PC-3 (cell line): ENCODE measurements around the gene DUSP21. TPM values are rescaled to one million over a fixed set of nuclear protein-coding genes. Genes with fewer than 3 reads are reported as not detected.

Source experiments
- ATAC-seq: fragments of 200-7000 bp; cut with Tn5 transposase; 2 replicates; pipeline ENCODE4 v1.9.1; 2020; ENCODE audit warnings: mild to moderate bottlenecking, moderate library complexity
- BruUV-seq: library from RNA; stranded (reverse); fragments of 400-500 nt; replicated peaks from 2 replicates; lab custom pipeline; 2021; lab: Mats Ljungman, UMichigan
- CTCF ChIA-PET: fragments of 300-600 bp; sonication (Branson Sonifier 250); formaldehyde crosslinking; loops from one replicate; lab custom pipeline; 2022; ENCODE audit warnings: antibody characterized with exemption; lab: Charles Lee
- POLR2A ChIA-PET: fragments of 300-600 bp; sonication (Branson Sonifier 250); formaldehyde crosslinking; loops from one replicate; lab custom pipeline; 2022; ENCODE audit warnings: antibody characterized with exemption; ENCODE audit not compliant: unreplicated experiment; lab: Charles Lee
- DNase-seq: peaks from one replicate; pipeline ENCODE4 v3.0.0-alpha.2; 2015
- H2AFZ ChIP-seq: fragments of 300-600 bp; sonication (generic); 2 replicates; pipeline ENCODE4 v1.6.0; 2016; ENCODE audit warnings: antibody characterized with exemption, low read length
- H3F3A ChIP-seq: fragments of 300-600 bp; sonication (generic); one replicate; pipeline ENCODE4 v1.6.0; 2017; ENCODE audit warnings: antibody characterized with exemption, low read length, control low read depth, mild to moderate bottlenecking; ENCODE audit not compliant: unreplicated experiment
- H3K27ac ChIP-seq: fragments of 300-600 bp; sonication (generic); 2 replicates; pipeline ENCODE4 v1.5.1; 2016; ENCODE audit warnings: mild to moderate bottlenecking, low read length
- H3K27me3 ChIP-seq: fragments of 300-600 bp; sonication (generic); 2 replicates; pipeline ENCODE4 v1.6.1; 2016; ENCODE audit warnings: low read length, mixed read lengths
- H3K36me3 ChIP-seq: fragments of 300-600 bp; sonication (generic); 2 replicates; pipeline ENCODE4 v1.6.1; 2016; ENCODE audit warnings: low read depth, mixed run types, low read length, mixed read lengths
- H3K4me1 ChIP-seq: fragments of 300-600 bp; sonication (generic); 2 replicates; pipeline ENCODE4 v1.5.1; 2016; ENCODE audit warnings: low read length; ENCODE audit not compliant: insufficient read depth
- H3K4me2 ChIP-seq: fragments of 300-600 bp; sonication (generic); 2 replicates; pipeline ENCODE4 v1.6.0; 2016; ENCODE audit warnings: low read length
- H3K4me3 ChIP-seq: fragments of 300-600 bp; sonication (generic); 2 replicates; pipeline ENCODE4 v1.5.1; 2016; ENCODE audit warnings: mild to moderate bottlenecking, low read length, mixed read lengths
- H3K79me2 ChIP-seq: fragments of 300-600 bp; sonication (generic); 2 replicates; pipeline ENCODE4 v1.6.1; 2017; ENCODE audit warnings: low read length, mixed read lengths
- H3K9ac ChIP-seq: fragments of 300-600 bp; sonication (generic); 2 replicates; pipeline ENCODE4 v1.6.0; 2016; ENCODE audit warnings: mild to moderate bottlenecking, low read length
- H3K9me2 ChIP-seq: fragments of 300-600 bp; sonication (generic); replicated peaks from 2 replicates; pipeline ENCODE4 v1.6.1; 2016; ENCODE audit warnings: mixed run types, low read length, mixed read lengths
- H3K9me3 ChIP-seq: fragments of 300-600 bp; sonication (generic); 2 replicates; pipeline ENCODE4 v1.6.1; 2016; ENCODE audit warnings: low read length, mixed read lengths
- H4K20me1 ChIP-seq: fragments of 300-600 bp; sonication (generic); 2 replicates; pipeline ENCODE4 v1.6.1; 2016; ENCODE audit warnings: low read length, mixed read lengths
- CTCF ChIP-seq: fragments of 300-600 bp; sonication (generic); conservative IDR thresholded peaks from 2 replicates; pipeline ENCODE4 v1.5.1; 2017; ENCODE audit warnings: antibody characterized with exemption, low read depth, mild to moderate bottlenecking, low read length
- EZH2 ChIP-seq: fragments of 300-600 bp; sonication (generic); IDR thresholded peaks from one replicate; pipeline ENCODE4 v1.6.1; 2017; ENCODE audit warnings: antibody characterized with exemption, mild to moderate bottlenecking, low read length; ENCODE audit not compliant: unreplicated experiment
- EZH2phosphoT487 ChIP-seq: fragments of 300-600 bp; sonication (generic); IDR thresholded peaks from 2 replicates; pipeline ENCODE4 v1.6.1; 2018; ENCODE audit warnings: mild to moderate bottlenecking, antibody characterized with exemption, low read length, borderline replicate concordance
- intact Hi-C: fragments of 100-400 bp; cut with micrococcal nuclease; formaldehyde crosslinking; loops from 2 replicates; pipeline ENCODE4 v1.9.0; 2023
- total RNA-seq: library from RNA; depleted of rRNA; stranded (reverse); fragments of >200 nt; gene quantifications from 2 replicates; pipeline ENCODE4 v1.2.3, GENCODE V29; 2014; rRNA removed

Gene DUSP21
- total RNA-seq, 1 experiment from 2014 or later: not detected

GRCh38 chrX:44891642-44892041 lies 47.8 kb downstream of the DUSP21 start:
- Histone ChIP-seq H3K27ac (no peak overlapping the region), H3K4me2 (no peak overlapping the region), H3K4me1 (no peaks in the 10 kb centered on the region), H2AFZ (no peak overlapping the region), H3K9me3 (no peaks in the 10 kb centered on the region), H3K9ac (no peak overlapping the region), H3K9me2 (no peaks in the 10 kb centered on the region), H3K79me2 (peaks cover 99% of the 10 kb centered on the region), H4K20me1 (peaks cover 28% of the 10 kb centered on the region), H3K36me3 (0 out of 2 replicates have a peak, but pooled peaks cover 5% of the 10 kb centered on the region), H3K4me3 (no peak overlapping the region), H3F3A (no peaks in the 10 kb centered on the region), H3K27me3 (no peaks in the 10 kb centered on the region)
- intact Hi-C loops: no loop called here
- ATAC-seq (no peak), DNase-seq (no peak)
- TF ChIP-seq EZH2 (no peak), EZH2phosphoT487 (no peak), CTCF (no peak)
- no TSS peak for BruUV-seq
- CTCF ChIA-PET: no interaction called here
- POLR2A ChIA-PET: no interaction called here

Other genes with a start within 250 kb of the DUSP21 start
- 27.2 and 31.3 TPM in 2 replicates for gene KDM6A, start 29.2 kb downstream of the DUSP21 start, total RNA-seq